BJ (cell line): Measurements from ENCODE around the gene IL3. TPM values are rescaled to one million over a fixed set of nuclear protein-coding genes. Genes with fewer than 3 reads are reported as not detected.

Experiments used
- CTCF ChIA-PET: fragments of 350-600 bp; formaldehyde crosslinking; extraction: SDS; loops from one replicate; lab custom pipeline; 2021; ENCODE audit warnings: antibody characterized with exemption, inconsistent platforms; lab: Yijun Ruan, JAX
- POLR2A ChIA-PET: fragments of 300-600 bp; sonication (Branson Sonifier 250); formaldehyde crosslinking; extraction: SDS; loops from one replicate; lab custom pipeline; 2021; ENCODE audit warnings: antibody characterized with exemption; lab: Charles Lee
- DNase-seq: peaks from one replicate; pipeline ENCODE4 v3.0.0-alpha.2; 2011; ENCODE audit warnings: low read depth
- H3K27me3 ChIP-seq: 2 replicates; pipeline ENCODE4 v1.6.0; 2011; ENCODE audit warnings: low read length; ENCODE audit not compliant: control insufficient read depth, insufficient read depth
- H3K36me3 ChIP-seq: 2 replicates; pipeline ENCODE4 v1.5.1; 2011; ENCODE audit warnings: low read length; ENCODE audit not compliant: control insufficient read depth, insufficient read depth
- H3K4me3 ChIP-seq: 2 replicates; pipeline ENCODE4 v1.5.1; 2011; ENCODE audit warnings: low read depth, mild to moderate bottlenecking, control low read depth, low read length
- CTCF ChIP-seq: IDR thresholded peaks from 2 replicates; pipeline ENCODE4 v1.5.1; 2011; ENCODE audit warnings: low read depth, mild to moderate bottlenecking, control low read depth, inconsistent platforms, low read length, moderate library complexity; ENCODE audit not compliant: insufficient read depth
- polyA plus RNA-seq: library from polyadenylated mRNA; depleted of rRNA; stranded (reverse); fragments of >200 nt; gene quantifications from 2 replicates; pipeline ENCODE4 v1.2.3, GENCODE V29; 2011

IL3 gene
- polyA plus RNA-seq, 1 experiment = not detected

- no peak overlapping the region for H3K4me3 ChIP-seq
- H3K27me3 ChIP-seq = no peaks in the 10 kb centered on the region
- DNase-seq = no peak
- POLR2A ChIA-PET = no interaction called here
- no peak for TF ChIP-seq CTCF
- CTCF ChIA-PET = interaction anchor here (1.0 to 1.9 kb wide), 4 partner anchors 8 to 38 kb away, joined by 3 to 6 read pairs (median 4); no protein-coding TSS in a partner anchor
- no peaks in the 10 kb centered on the region for H3K36me3 ChIP-seq
Observed at GRCh38 chr5:132102101-132102701, 41.7 kb downstream of the IL3 start.

GRCh38 chr5:132102944-132103331, 42.5 kb downstream of the IL3 start:
- no peaks in the 10 kb centered on the region for H3K27me3 ChIP-seq
- no peak for DNase-seq
- TF ChIP-seq CTCF = no peak
- no peak overlapping the region for H3K4me3 ChIP-seq
- POLR2A ChIA-PET = no interaction called here
- CTCF ChIA-PET = interaction anchor here (1.0 to 1.9 kb wide), 3 partner anchors 9 to 38 kb away, joined by 3 to 6 read pairs (median 5); no protein-coding TSS in a partner anchor
- H3K36me3 ChIP-seq = no peaks in the 10 kb centered on the region

GRCh38 chr5:132103332-132103951, 43.0 kb downstream of the IL3 start:
- peak; percentile 25; the same call in 1 of the 2 replicates for TF ChIP-seq CTCF
- Histone ChIP-seq H3K27me3 (no peaks in the 10 kb centered on the region), H3K36me3 (no peaks in the 10 kb centered on the region), H3K4me3 (no peak overlapping the region)
- ChIA-PET CTCF (interaction anchor here (1.0 to 1.9 kb wide), 3 partner anchors 10 to 38 kb away, joined by 3 to 6 read pairs (median 5); no protein-coding TSS in a partner anchor), POLR2A (no interaction called here)
- DNase-seq = peak; percentile 85

- ChIA-PET CTCF (interaction anchor here (1.5 to 1.9 kb wide), 3 partner anchors 10 to 41 kb away, joined by 4 to 6 read pairs (median 5); no protein-coding TSS in a partner anchor), POLR2A (no interaction called here)
- no peak for TF ChIP-seq CTCF
- no peaks in the 10 kb centered on the region for H3K27me3 ChIP-seq
- H3K4me3 ChIP-seq = no peak overlapping the region
- no peak for DNase-seq
- no peaks in the 10 kb centered on the region for H3K36me3 ChIP-seq
Observed at GRCh38 chr5:132103969-132104391, 43.5 kb downstream of the IL3 start.

GRCh38 chr5:132104556-132104955, 44.1 kb downstream of the IL3 start:
- DNase-seq = no peak
- Histone ChIP-seq H3K27me3 (no peaks in the 10 kb centered on the region), H3K4me3 (no peak overlapping the region), H3K36me3 (no peaks in the 10 kb centered on the region)
- ChIA-PET CTCF (interaction anchor here (1.7 kb wide), 1 partner anchor 41 kb away, joined by 4 read pairs; no protein-coding TSS in a partner anchor), POLR2A (interaction anchor here (0.7 kb wide), 1 partner anchor 18 kb away, joined by 6 read pairs; no protein-coding TSS in a partner anchor)
- no peak for TF ChIP-seq CTCF
